IMR-90 (cell line): ENCODE measurements around the gene DNAJC3. TPM values are rescaled to one million over a fixed set of nuclear protein-coding genes. Genes with fewer than 3 reads are reported as not detected.

Experiments used
- ATAC-seq: fragments of 200-7000 bp; cut with Tn5 transposase; 2 replicates; pipeline ENCODE4 v1.9.1; 2020; ENCODE audit warnings: low read depth, mild to moderate bottlenecking, moderate library complexity
- BruUV-seq: library from RNA; stranded (reverse); fragments of 400-500 nt; replicated peaks from 2 replicates; lab custom pipeline; 2021; lab: Mats Ljungman, UMichigan
- CTCF ChIA-PET: fragments of 300-600 bp; formaldehyde crosslinking; extraction: SDS; loops from one replicate; lab custom pipeline; 2021; ENCODE audit warnings: antibody characterized with exemption; lab: Yijun Ruan, JAX
- POLR2A ChIA-PET: fragments of 300-600 bp; sonication (Branson Sonifier 250); formaldehyde crosslinking; loops from one replicate; lab custom pipeline; 2022; ENCODE audit warnings: antibody characterized with exemption; ENCODE audit not compliant: unreplicated experiment; lab: Charles Lee
- DNase-seq: peaks from one replicate; pipeline ENCODE4 v3.0.0; 2013
- H2AFZ ChIP-seq: replicated peaks from 2 replicates; pipeline ENCODE3; 2013; ENCODE audit warnings: low read length, mild to moderate bottlenecking; ENCODE audit not compliant: poor library complexity
- H2AK5ac ChIP-seq: 2 replicates; pipeline ENCODE4 v1.6.1; 2013; ENCODE audit warnings: low read depth, low read length, inconsistent platforms
- H2AK9ac ChIP-seq: replicated peaks from 2 replicates; pipeline ENCODE3; 2013; ENCODE audit warnings: mild to moderate bottlenecking, low read depth, low read length, moderate library complexity; ENCODE audit not compliant: poor library complexity
- H2BK120ac ChIP-seq: 2 replicates; pipeline ENCODE4 v1.6.1; 2013; ENCODE audit warnings: low read depth, low read length, inconsistent platforms
- H2BK15ac ChIP-seq: 3 replicates; pipeline ENCODE4 v1.6.1; 2013; ENCODE audit warnings: low read depth, low read length, inconsistent platforms
- H2BK20ac ChIP-seq: 2 replicates; pipeline ENCODE4 v1.6.1; 2013; ENCODE audit warnings: low read depth, mild to moderate bottlenecking, inconsistent platforms, low read length, moderate library complexity
- H2BK5ac ChIP-seq: 2 replicates; pipeline ENCODE4 v1.6.1; 2013; ENCODE audit warnings: mild to moderate bottlenecking, low read depth, low read length, inconsistent platforms; ENCODE audit not compliant: poor library complexity, severe bottlenecking
- H3K14ac ChIP-seq: replicated peaks from 2 replicates; pipeline ENCODE4 v1.6.1; 2013; ENCODE audit warnings: low read depth, low read length, inconsistent platforms
- H3K18ac ChIP-seq: 2 replicates; pipeline ENCODE4 v1.6.1; 2013; ENCODE audit warnings: low read depth, low read length, control low read depth
- H3K23ac ChIP-seq: 2 replicates; pipeline ENCODE4 v1.6.1; 2013; ENCODE audit warnings: low read depth, low read length, inconsistent platforms
- H3K27ac ChIP-seq: 2 replicates; pipeline ENCODE4 v1.5.1; 2013; ENCODE audit warnings: mild to moderate bottlenecking, control low read depth, low read length; ENCODE audit not compliant: insufficient read depth
- H3K27me3 ChIP-seq: 2 replicates; pipeline ENCODE4 v1.6.1; 2013; ENCODE audit warnings: low read length; ENCODE audit not compliant: control insufficient read depth, insufficient read depth
- H3K36me3 ChIP-seq: 2 replicates; pipeline ENCODE4 v1.6.1; 2013; ENCODE audit warnings: low read length, mixed read lengths; ENCODE audit not compliant: control insufficient read depth, insufficient read depth
- H3K4ac ChIP-seq: 2 replicates; pipeline ENCODE4 v1.6.1; 2013; ENCODE audit warnings: low read depth, low read length, inconsistent platforms
- H3K4me1 ChIP-seq: 2 replicates; pipeline ENCODE4 v1.6.1; 2013; ENCODE audit warnings: low read length, mixed read lengths; ENCODE audit not compliant: control insufficient read depth, insufficient read depth
- H3K4me2 ChIP-seq: 2 replicates; pipeline ENCODE4 v1.6.1; 2013; ENCODE audit warnings: low read depth, mild to moderate bottlenecking, control low read depth, low read length, moderate library complexity
- H3K4me3 ChIP-seq: 2 replicates; pipeline ENCODE4 v1.5.1; 2013; ENCODE audit warnings: low read depth, mild to moderate bottlenecking, control low read depth, low read length, moderate library complexity; ENCODE audit not compliant: insufficient read depth
- H3K56ac ChIP-seq: 2 replicates; pipeline ENCODE4 v1.6.1; 2013; ENCODE audit warnings: low read length, inconsistent platforms; ENCODE audit not compliant: insufficient read depth; ENCODE audit errors: extremely low read depth
- H3K79me1 ChIP-seq, 2 experiments: 2 replicates each; pipeline ENCODE4 v1.6.1; 2013; ENCODE audit warnings: low read length in 2 of 2, inconsistent platforms in 1 of 2, low read depth in 1 of 2
- H3K9ac ChIP-seq: 2 replicates; pipeline ENCODE4 v1.6.1; 2013; ENCODE audit warnings: low read depth, low read length, control low read depth
- H3K9me1 ChIP-seq: 2 replicates; pipeline ENCODE4 v1.6.1; 2013; ENCODE audit warnings: low read length, inconsistent platforms; ENCODE audit not compliant: insufficient read depth
- H3K9me3 ChIP-seq: 2 replicates; pipeline ENCODE4 v1.6.1; 2013; ENCODE audit warnings: low read length; ENCODE audit not compliant: control insufficient read depth, insufficient read depth
- H4K20me1 ChIP-seq: 2 replicates; pipeline ENCODE4 v1.6.1; 2013; ENCODE audit warnings: low read length, inconsistent platforms; ENCODE audit not compliant: insufficient read depth
- H4K5ac ChIP-seq: 2 replicates; pipeline ENCODE4 v1.6.1; 2013; ENCODE audit warnings: mild to moderate bottlenecking, low read depth, low read length, control low read depth
- H4K8ac ChIP-seq, 2 experiments: 2 replicates each; pipeline ENCODE4 v1.6.1; 2013; ENCODE audit warnings: low read depth in 2 of 2, low read length in 2 of 2, control low read depth in 1 of 2, inconsistent platforms in 1 of 2
- H4K91ac ChIP-seq: 2 replicates; pipeline ENCODE4 v1.6.1; 2013; ENCODE audit warnings: low read depth, low read length, inconsistent platforms; ENCODE audit not compliant: insufficient read depth
- BHLHE40 ChIP-seq: fragments of 150-350 bp; IDR thresholded peaks from 2 replicates; pipeline ENCODE4 v1.6.1; 2016; ENCODE audit warnings: mild to moderate bottlenecking, low read depth, low read length
- CEBPB ChIP-seq: IDR thresholded peaks from 2 replicates; pipeline ENCODE4 v1.6.1; 2012; ENCODE audit warnings: low read depth, low read length, improper control_type of control experiment
- CHD1 ChIP-seq: IDR thresholded peaks from 2 replicates; pipeline ENCODE4 v1.6.1; 2012; ENCODE audit warnings: low read depth, low read length, improper control_type of control experiment
- CTCF ChIP-seq: conservative IDR thresholded peaks from 2 replicates; pipeline ENCODE4 v1.5.1; 2012; ENCODE audit warnings: mild to moderate bottlenecking, low read depth, low read length, improper control_type of control experiment
- MAFK ChIP-seq: IDR thresholded peaks from 2 replicates; pipeline ENCODE4 v1.6.1; 2012; ENCODE audit warnings: low read depth, low read length, improper control_type of control experiment
- MAZ ChIP-seq: IDR thresholded peaks from 2 replicates; pipeline ENCODE4 v1.6.1; 2012; ENCODE audit warnings: low read depth, mild to moderate bottlenecking, low read length, improper control_type of control experiment, moderate library complexity, borderline replicate concordance
- MXI1 ChIP-seq: IDR thresholded peaks from 2 replicates; pipeline ENCODE4 v1.6.1; 2012; ENCODE audit warnings: low read depth, mild to moderate bottlenecking, low read length, moderate library complexity, borderline replicate concordance
- NFE2L2 ChIP-seq: fragments of 150-350 bp; IDR thresholded peaks from 2 replicates; pipeline ENCODE4 v1.6.1; 2016; ENCODE audit warnings: low read depth, mild to moderate bottlenecking, low read length
- RAD21 ChIP-seq: IDR thresholded peaks from 2 replicates; pipeline ENCODE4 v1.6.1; 2012; ENCODE audit warnings: low read length, improper control_type of control experiment
- RCOR1 ChIP-seq: IDR thresholded peaks from 2 replicates; pipeline ENCODE4 v1.6.1; 2012; ENCODE audit warnings: mild to moderate bottlenecking, low read length, improper control_type of control experiment; ENCODE audit not compliant: insufficient replicate concordance
- RFX5 ChIP-seq: IDR thresholded peaks from 2 replicates; pipeline ENCODE4 v1.8.0; 2012; ENCODE audit warnings: low read depth, mild to moderate bottlenecking, low read length, moderate library complexity
- USF2 ChIP-seq: fragments of 150-350 bp; IDR thresholded peaks from 2 replicates; pipeline ENCODE4 v1.6.1; 2017; ENCODE audit warnings: mild to moderate bottlenecking, antibody characterized with exemption, low read length, low read depth
- WGBS, 2 experiments: methylation state at CpG; one replicate each; pipeline versions ENCODE4 v1.1.5 to v1.1.7; 2013; ENCODE audit warnings: missing lambda C conversion rate in 2 of 2; ENCODE audit not compliant: insufficient read length in 1 of 2; ENCODE audit errors: extremely low coverage in 2 of 2; 5-methylcytosine and 5-hydroxymethylcytosine counted together
- dilution Hi-C: fragments of 300-500 bp; cut with HindIII; formaldehyde crosslinking; loops from one replicate; pipeline ENCODE4 v1.14.3; 2018; ENCODE audit warnings: low sequenced_read_pairs; ENCODE audit not compliant: unreplicated experiment
- in situ Hi-C: fragments of 300-500 bp; cut with MboI; formaldehyde crosslinking; loops from 3 replicates; pipeline ENCODE4 v1.14.3; 2019; ENCODE audit warnings: low sequenced_read_pairs, inconsistent platforms, mixed read lengths
- intact Hi-C: fragments of 100-400 bp; cut with micrococcal nuclease; formaldehyde crosslinking; loops from 2 replicates; pipeline ENCODE4 v1.10.0; 2022
- polyA plus RNA-seq, 3 experiments: library from polyadenylated mRNA; depleted of rRNA; stranded (reverse); fragments of >200 nt; gene quantifications; 2 replicates each; pipeline ENCODE4 v1.2.3, GENCODE V29; 2012; ENCODE audit warnings: low replicate concordance in 1 of 3
- total RNA-seq: library from RNA; depleted of rRNA; stranded (reverse); fragments of >200 nt; gene quantifications from 2 replicates; pipeline ENCODE4 v1.2.3, GENCODE V29; 2012

Gene DNAJC3
- total and polyA plus RNA-seq, 2 of the 4 experiments (the other 2 are of a cell fraction) = 10.7 to 28.5 TPM

GRCh38 chr13:95707035-95707434 is 30.1 kb downstream of the DNAJC3 start:
- H3K27me3 ChIP-seq = no peaks in the 10 kb centered on the region
- DNase-seq (no peak), ATAC-seq (no peak)
- H3K4ac ChIP-seq = no peak overlapping the region
- WGBS, 2 experiments = 100% methylated on average over 1 of the region's 4 CpGs; no CpG with 5 or more reads in 1 of the 2 experiments
- H3K36me3 ChIP-seq = peaks cover 2% of the 10 kb centered on the region; the same call in 1 of the 2 replicates
- H3K9me3 ChIP-seq = no peaks in the 10 kb centered on the region
- H3K23ac ChIP-seq = no peak overlapping the region
- H3K4me2 ChIP-seq = no peak overlapping the region
- no peak overlapping the region for H2AFZ ChIP-seq
- no peak overlapping the region for H3K27ac ChIP-seq
- peaks cover 5% of the 10 kb centered on the region for H3K9me1 ChIP-seq
- no peak overlapping the region for H3K9ac ChIP-seq
- POLR2A ChIA-PET = no interaction called here
- no peak overlapping the region for H2AK5ac ChIP-seq
- H4K20me1 ChIP-seq = peaks cover 32% of the 10 kb centered on the region
- no peak overlapping the region for H2BK20ac ChIP-seq
- H4K8ac ChIP-seq = no peak overlapping the region
- no peak overlapping the region for H3K14ac ChIP-seq
- peaks cover 2% of the 10 kb centered on the region; the same call in 1 of the 2 replicates for H3K4me1 ChIP-seq
- intact Hi-C loops = no loop called here
- TF ChIP-seq CEBPB = no peak
- no peak for TF ChIP-seq MAFK
- TF ChIP-seq MXI1 = no peak
- no peak for TF ChIP-seq USF2
- TF ChIP-seq MAZ = no peak
- TF ChIP-seq CHD1 = no peak
- TF ChIP-seq NFE2L2 = no peak
- no peak for TF ChIP-seq BHLHE40
- no peak for TF ChIP-seq RAD21
- TF ChIP-seq CTCF = no peak
- TF ChIP-seq RFX5 = no peak
- TF ChIP-seq RCOR1 = no peak
- no peak overlapping the region for H2BK15ac ChIP-seq
- no peak overlapping the region for H3K56ac ChIP-seq
- no peak overlapping the region for H3K18ac ChIP-seq
- no TSS peak for BruUV-seq
- H4K5ac ChIP-seq = no peak overlapping the region
- peaks cover 27 to 62% of the 10 kb centered on the region in 2 experiments for H3K79me1 ChIP-seq
- H2AK9ac ChIP-seq = no peak overlapping the region
- no peak overlapping the region for H2BK5ac ChIP-seq
- in situ Hi-C loops = no loop called here
- no peak overlapping the region for H2BK120ac ChIP-seq
- no peak overlapping the region for H3K4me3 ChIP-seq
- dilution Hi-C loops = no loop called here
- CTCF ChIA-PET = no interaction called here
- no peak overlapping the region for H4K91ac ChIP-seq
